ENCODE data around the gene GCAT.

GRCh38 chr22:37812869-37813678, 5.3 kb downstream of the GCAT start:
- TF ChIP-seq NFRKB (IDR thresholded peaks at IDR 0.05), result no peak
- TF ChIP-seq HDGF (IDR thresholded peaks at IDR 0.05; ENCODE audit: borderline replicate concordance), result no peak
- no peak for TF ChIP-seq ARNT (IDR thresholded peaks at IDR 0.05)
- no peak for TF ChIP-seq CTBP1 (IDR thresholded peaks at IDR 0.05; ENCODE audit: borderline replicate concordance)
- no peak for TF ChIP-seq ELF4 (IDR thresholded peaks at IDR 0.05)

All from HEK293T (cell line).